HFF-Myc (cell line): Measurements from ENCODE around the gene MCEMP1.

Experiments
- DNase-seq: peaks from one replicate; pipeline ENCODE4 v3.0.0-alpha.2; 2011; ENCODE audit warnings: low read depth; ENCODE audit errors: extremely low read depth
- H3K4me3 ChIP-seq: replicated peaks from 2 replicates; pipeline ENCODE4 v1.5.1; 2011; ENCODE audit warnings: low read depth, mild to moderate bottlenecking, control low read depth, low read length
- CTCF ChIP-seq: IDR thresholded peaks from 2 replicates; pipeline ENCODE4 v1.5.1; 2012; ENCODE audit warnings: mild to moderate bottlenecking, low read depth, low read length, control low read depth; ENCODE audit errors: missing control alignments

The MCEMP1 gene

GRCh38 chr19:7670150-7670783, 6.6 kb upstream of the MCEMP1 start:
- H3K4me3 ChIP-seq = no peak overlapping the region
- DNase-seq = no peak
- no peak for TF ChIP-seq CTCF

GRCh38 chr19:7670790-7671189, 6.1 kb upstream of the MCEMP1 start:
- DNase-seq = no peak
- H3K4me3 ChIP-seq = no peak overlapping the region
- no peak for TF ChIP-seq CTCF

- no peak for TF ChIP-seq CTCF
- DNase-seq = no peak
- H3K4me3 ChIP-seq = no peak overlapping the region
Measured at GRCh38 chr19:7672522-7672921, 4.4 kb upstream of the MCEMP1 start.

GRCh38 chr19:7674010-7675005, 2.6 kb upstream of the MCEMP1 start:
- TF ChIP-seq CTCF = no peak
- DNase-seq = peak; percentile 42
- H3K4me3 ChIP-seq = no peak overlapping the region

GRCh38 chr19:7676376-7676775, 514 bp upstream of the MCEMP1 start:
- no peak overlapping the region for H3K4me3 ChIP-seq
- no peak for TF ChIP-seq CTCF
- no peak for DNase-seq

GRCh38 chr19:7677669-7678311, 900 bp downstream of the MCEMP1 start:
- no peak overlapping the region for H3K4me3 ChIP-seq

More at GRCh38 chr19:7677669-7678311, 900 bp downstream of the MCEMP1 start:
- TF ChIP-seq CTCF = no peak
- DNase-seq = no peak
